Measurements from ENCODE around the gene THAP11.

GRCh38 chr16:67878232-67878631 is 36.1 kb downstream of the THAP11 start:
- TF ChIP-seq, protein P1, sequence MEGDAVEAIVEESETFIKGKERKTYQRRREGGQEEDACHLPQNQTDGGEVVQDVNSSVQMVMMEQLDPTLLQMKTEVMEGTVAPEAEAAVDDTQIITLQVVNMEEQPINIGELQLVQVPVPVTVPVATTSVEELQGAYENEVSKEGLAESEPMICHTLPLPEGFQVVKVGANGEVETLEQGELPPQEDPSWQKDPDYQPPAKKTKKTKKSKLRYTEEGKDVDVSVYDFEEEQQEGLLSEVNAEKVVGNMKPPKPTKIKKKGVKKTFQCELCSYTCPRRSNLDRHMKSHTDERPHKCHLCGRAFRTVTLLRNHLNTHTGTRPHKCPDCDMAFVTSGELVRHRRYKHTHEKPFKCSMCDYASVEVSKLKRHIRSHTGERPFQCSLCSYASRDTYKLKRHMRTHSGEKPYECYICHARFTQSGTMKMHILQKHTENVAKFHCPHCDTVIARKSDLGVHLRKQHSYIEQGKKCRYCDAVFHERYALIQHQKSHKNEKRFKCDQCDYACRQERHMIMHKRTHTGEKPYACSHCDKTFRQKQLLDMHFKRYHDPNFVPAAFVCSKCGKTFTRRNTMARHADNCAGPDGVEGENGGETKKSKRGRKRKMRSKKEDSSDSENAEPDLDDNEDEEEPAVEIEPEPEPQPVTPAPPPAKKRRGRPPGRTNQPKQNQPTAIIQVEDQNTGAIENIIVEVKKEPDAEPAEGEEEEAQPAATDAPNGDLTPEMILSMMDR (conservative IDR thresholded peaks at IDR 0.05; ENCODE audit: low read depth, low read length), result no peak
- no peak for TF ChIP-seq EZH2 (IDR thresholded peaks at IDR 0.05; ENCODE audit: low read length, unreplicated experiment)

Data from PC-3 (cell line).